Measurements from ENCODE around the gene TMEM147. TPM values are rescaled to one million over a fixed set of nuclear protein-coding genes. Genes with fewer than 3 reads are reported as not detected.

Gene TMEM147
- total and polyA plus RNA-seq, 2 of the 13 experiments (the other 11 are each of a cell fraction or from before 2014, with no cell fraction given): 141 to 176 TPM

DNA sequence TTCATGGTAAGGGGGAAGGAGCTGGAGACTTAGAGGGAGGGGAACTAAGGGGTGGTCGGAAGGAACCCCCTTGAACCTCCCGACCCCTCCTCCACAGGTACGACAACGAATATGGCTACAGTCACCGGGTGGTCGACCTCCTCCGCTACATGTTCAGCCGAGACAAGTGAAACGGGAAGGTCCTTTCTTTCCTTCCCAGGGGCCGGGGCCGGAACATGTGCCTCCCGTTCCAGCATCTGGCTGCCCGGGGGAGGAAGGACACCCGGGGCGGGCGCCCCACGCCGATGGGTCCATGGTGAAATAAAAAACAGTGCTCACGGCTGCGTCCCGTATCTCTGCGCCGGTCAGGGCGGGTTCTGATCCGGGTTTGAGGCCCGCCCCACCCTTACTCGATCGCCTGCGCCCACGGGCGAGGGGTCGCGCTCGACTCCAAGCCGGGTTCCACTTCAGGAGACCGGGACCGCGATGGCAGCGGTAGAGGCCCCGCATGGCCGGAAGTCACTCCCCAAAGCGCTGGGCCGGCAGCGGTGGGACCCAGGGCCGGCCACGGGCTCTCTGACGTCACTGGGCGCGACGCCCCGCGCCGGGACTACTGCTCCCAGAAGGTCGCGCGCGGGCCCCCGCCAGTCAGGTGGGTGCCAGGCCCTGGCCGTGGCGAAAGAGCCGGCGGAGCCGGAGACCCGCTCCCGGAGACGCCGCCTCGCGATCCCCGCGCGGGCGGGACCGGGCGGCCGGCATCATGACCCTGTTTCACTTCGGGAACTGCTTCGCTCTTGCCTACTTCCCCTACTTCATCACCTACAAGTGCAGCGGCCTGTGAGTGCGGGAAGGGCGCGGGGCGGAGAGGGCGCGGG lies at the start of gene TMEM147 (continued):
- TF ChIP-seq, protein P1, sequence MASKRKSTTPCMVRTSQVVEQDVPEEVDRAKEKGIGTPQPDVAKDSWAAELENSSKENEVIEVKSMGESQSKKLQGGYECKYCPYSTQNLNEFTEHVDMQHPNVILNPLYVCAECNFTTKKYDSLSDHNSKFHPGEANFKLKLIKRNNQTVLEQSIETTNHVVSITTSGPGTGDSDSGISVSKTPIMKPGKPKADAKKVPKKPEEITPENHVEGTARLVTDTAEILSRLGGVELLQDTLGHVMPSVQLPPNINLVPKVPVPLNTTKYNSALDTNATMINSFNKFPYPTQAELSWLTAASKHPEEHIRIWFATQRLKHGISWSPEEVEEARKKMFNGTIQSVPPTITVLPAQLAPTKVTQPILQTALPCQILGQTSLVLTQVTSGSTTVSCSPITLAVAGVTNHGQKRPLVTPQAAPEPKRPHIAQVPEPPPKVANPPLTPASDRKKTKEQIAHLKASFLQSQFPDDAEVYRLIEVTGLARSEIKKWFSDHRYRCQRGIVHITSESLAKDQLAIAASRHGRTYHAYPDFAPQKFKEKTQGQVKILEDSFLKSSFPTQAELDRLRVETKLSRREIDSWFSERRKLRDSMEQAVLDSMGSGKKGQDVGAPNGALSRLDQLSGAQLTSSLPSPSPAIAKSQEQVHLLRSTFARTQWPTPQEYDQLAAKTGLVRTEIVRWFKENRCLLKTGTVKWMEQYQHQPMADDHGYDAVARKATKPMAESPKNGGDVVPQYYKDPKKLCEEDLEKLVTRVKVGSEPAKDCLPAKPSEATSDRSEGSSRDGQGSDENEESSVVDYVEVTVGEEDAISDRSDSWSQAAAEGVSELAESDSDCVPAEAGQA (IDR thresholded peaks at IDR 0.05; ENCODE audit: low read depth): peak; percentile 79
- TF ChIP-seq, protein P1 (CRISPR knock-in tag; IDR thresholded peaks at IDR 0.05; ENCODE audit: borderline replicate concordance): no peak; the same call in 1 of the 2 replicates
- TF ChIP-seq ZNF557 (CRISPR knock-in tag; IDR thresholded peaks at IDR 0.05) (no peak), TAF1 (CRISPR knock-in tag; IDR thresholded peaks at IDR 0.05) (peak; percentile 84), RFX1 (IDR thresholded peaks at IDR 0.05) (no peak), PHF5A (CRISPR knock-in tag; IDR thresholded peaks at IDR 0.05; ENCODE audit: low read depth, unreplicated experiment) (no peak), SYNCRIP (IDR thresholded peaks at IDR 0.05; ENCODE audit: insufficient read depth, low read depth, low read length) (no peak), FOXC1 (CRISPR knock-in tag; IDR thresholded peaks at IDR 0.05; ENCODE audit: borderline replicate concordance) (no peak; the same call in 1 of the 2 replicates), ZFP91 (CRISPR knock-in tag; IDR thresholded peaks at IDR 0.05; ENCODE audit: borderline replicate concordance) (peak; percentile 77; the same call in 1 of the 2 replicates), XBP1 (CRISPR knock-in tag; IDR thresholded peaks at IDR 0.05) (no peak), MZF1 (CRISPR knock-in tag; IDR thresholded peaks at IDR 0.05; ENCODE audit: borderline replicate concordance) (no peak; the same call in 1 of the 2 replicates), RORA (CRISPR knock-in tag; IDR thresholded peaks at IDR 0.05) (no peak), ZNF547 (CRISPR knock-in tag; IDR thresholded peaks at IDR 0.05) (peak; percentile 89), ZNF232 (CRISPR knock-in tag; IDR thresholded peaks at IDR 0.05; ENCODE audit: borderline replicate concordance) (peak; percentile 10; the same call in 1 of the 2 replicates)
- TF ChIP-seq, protein P2, sequence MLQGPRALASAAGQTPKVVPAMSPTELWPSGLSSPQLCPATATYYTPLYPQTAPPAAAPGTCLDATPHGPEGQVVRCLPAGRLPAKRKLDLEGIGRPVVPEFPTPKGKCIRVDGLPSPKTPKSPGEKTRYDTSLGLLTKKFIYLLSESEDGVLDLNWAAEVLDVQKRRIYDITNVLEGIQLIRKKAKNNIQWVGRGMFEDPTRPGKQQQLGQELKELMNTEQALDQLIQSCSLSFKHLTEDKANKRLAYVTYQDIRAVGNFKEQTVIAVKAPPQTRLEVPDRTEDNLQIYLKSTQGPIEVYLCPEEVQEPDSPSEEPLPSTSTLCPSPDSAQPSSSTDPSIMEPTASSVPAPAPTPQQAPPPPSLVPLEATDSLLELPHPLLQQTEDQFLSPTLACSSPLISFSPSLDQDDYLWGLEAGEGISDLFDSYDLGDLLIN (CRISPR knock-in tag; IDR thresholded peaks at IDR 0.05; ENCODE audit: borderline replicate concordance): 0 out of 2 replicates have a peak, but pooled peaks have one; percentile 22
- TF ChIP-seq, protein P3, sequence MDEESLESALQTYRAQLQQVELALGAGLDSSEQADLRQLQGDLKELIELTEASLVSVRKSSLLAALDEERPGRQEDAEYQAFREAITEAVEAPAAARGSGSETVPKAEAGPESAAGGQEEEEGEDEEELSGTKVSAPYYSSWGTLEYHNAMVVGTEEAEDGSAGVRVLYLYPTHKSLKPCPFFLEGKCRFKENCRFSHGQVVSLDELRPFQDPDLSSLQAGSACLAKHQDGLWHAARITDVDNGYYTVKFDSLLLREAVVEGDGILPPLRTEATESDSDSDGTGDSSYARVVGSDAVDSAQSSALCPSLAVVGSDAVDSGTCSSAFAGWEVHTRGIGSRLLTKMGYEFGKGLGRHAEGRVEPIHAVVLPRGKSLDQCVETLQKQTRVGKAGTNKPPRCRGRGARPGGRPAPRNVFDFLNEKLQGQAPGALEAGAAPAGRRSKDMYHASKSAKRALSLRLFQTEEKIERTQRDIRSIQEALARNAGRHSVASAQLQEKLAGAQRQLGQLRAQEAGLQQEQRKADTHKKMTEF (CRISPR knock-in tag; IDR thresholded peaks at IDR 0.05): peak; percentile 89

Data from HepG2 (cell line).